K562 (cell line): Measurements from ENCODE around the gene PIGB. TPM values are rescaled to one million over a fixed set of nuclear protein-coding genes. Genes with fewer than 3 reads are reported as not detected.

ENCODE experiments used
- BCOR ChIP-seq: fragments of 450-650 bp; IDR thresholded peaks from 2 replicates; pipeline ENCODE4 v1.6.1; 2016
- CCNT2 ChIP-seq: IDR thresholded peaks from 2 replicates; pipeline ENCODE4 v1.6.1; 2011; ENCODE audit warnings: borderline replicate concordance, low read depth, mild to moderate bottlenecking, moderate library complexity, mixed read lengths, low read length; ENCODE audit not compliant: insufficient read length; ENCODE audit errors: extremely low read depth
- CREBBP ChIP-seq: IDR thresholded peaks from one replicate; pipeline ENCODE4 v1.6.1; 2012; ENCODE audit warnings: low read depth, mild to moderate bottlenecking, control low read depth, inconsistent platforms, low read length
- CREM ChIP-seq: IDR thresholded peaks from 2 replicates; pipeline ENCODE4 v1.6.1; 2014; ENCODE audit warnings: antibody characterized with exemption, low read depth
- FUS ChIP-seq: fragments of 200-400 bp; formaldehyde crosslinking; optimal IDR thresholded peaks from 2 replicates; pipeline ENCODE3; 2017; ENCODE audit warnings: low read depth, low read length
- HLTF ChIP-seq: fragments of 450-650 bp; IDR thresholded peaks from 2 replicates; pipeline ENCODE4 v1.6.1; 2016
- IRF2 ChIP-seq: sonication (generic); formaldehyde crosslinking; IDR thresholded peaks from 2 replicates; pipeline ENCODE4 v1.8.1; 2022; ENCODE audit warnings: mild to moderate bottlenecking, missing genetic modification reagents
- JUND ChIP-seq, 2 experiments: IDR thresholded peaks; 2 replicates in 1 of 2; 3 replicates in 1 of 2; pipeline ENCODE4 v1.6.1; 2011; ENCODE audit warnings: borderline replicate concordance in 2 of 2, low read depth in 2 of 2, low read length in 2 of 2, improper control_type of control experiment in 1 of 2, missing biosample characterization in 1 of 2, missing genetic modification characterization in 1 of 2, missing genetic modification reagents in 1 of 2
- KAT7 ChIP-seq: sonication (generic); formaldehyde crosslinking; IDR thresholded peaks from 2 replicates; pipeline ENCODE4 v1.8.0; 2022; ENCODE audit warnings: missing genetic modification reagents, mild to moderate bottlenecking, borderline replicate concordance
- MXD1 ChIP-seq: fragments of 250-450 bp; sonication (Bioruptor Pico); IDR thresholded peaks from 2 replicates; pipeline ENCODE4 v1.8.0; 2021; ENCODE audit warnings: borderline replicate concordance, mild to moderate bottlenecking, moderate library complexity; ENCODE audit not compliant: poor library complexity, severe bottlenecking
- NCOA4 ChIP-seq: fragments of 450-650 bp; IDR thresholded peaks from 2 replicates; pipeline ENCODE4 v1.6.1; 2018; ENCODE audit warnings: mild to moderate bottlenecking; ENCODE audit not compliant: partially characterized antibody
- NFATC3 ChIP-seq: fragments of 450-650 bp; IDR thresholded peaks from 2 replicates; pipeline ENCODE4 v1.6.1; 2017; ENCODE audit warnings: mild to moderate bottlenecking
- NR2C1 ChIP-seq, 2 experiments: fragments of 450-650 bp; IDR thresholded peaks; 2 replicates each; pipeline ENCODE4 v1.6.1; 2017; ENCODE audit warnings: mild to moderate bottlenecking in 2 of 2, antibody characterized with exemption in 1 of 2, inconsistent platforms in 1 of 2, missing compliant biosample characterization in 1 of 2, missing genetic modification characterization in 1 of 2
- PPARD ChIP-seq: fragments of 250-450 bp; sonication (Bioruptor Pico); IDR thresholded peaks from 2 replicates; pipeline ENCODE4 v1.8.0; 2022; ENCODE audit warnings: inconsistent platforms, mild to moderate bottlenecking, moderate library complexity
- SMAD2 ChIP-seq: fragments of 150-350 bp; IDR thresholded peaks from 2 replicates; pipeline ENCODE4 v1.6.1; 2014; ENCODE audit warnings: low read depth, mild to moderate bottlenecking, low read length
- SMARCA4 ChIP-seq: fragments of 450-650 bp; IDR thresholded peaks from 2 replicates; pipeline ENCODE4 v1.6.1; 2016
- TCF3 ChIP-seq: sonication (generic); formaldehyde crosslinking; IDR thresholded peaks from 2 replicates; pipeline ENCODE4 v1.4.0; 2020; ENCODE audit warnings: mild to moderate bottlenecking, missing genetic modification reagents
- TCF7L2 ChIP-seq: fragments of 150-350 bp; IDR thresholded peaks from 2 replicates; pipeline ENCODE4 v1.6.1; 2016; ENCODE audit warnings: low read depth, mild to moderate bottlenecking, low read length, moderate library complexity
- TSHZ1 ChIP-seq: fragments of 250-450 bp; sonication (Bioruptor Pico); IDR thresholded peaks from 2 replicates; pipeline ENCODE4 v1.4.0; 2020; ENCODE audit warnings: mild to moderate bottlenecking, moderate library complexity
- ZBTB8A ChIP-seq: fragments of 450-650 bp; IDR thresholded peaks from 2 replicates; pipeline ENCODE4 v1.6.1; 2018; ENCODE audit warnings: mild to moderate bottlenecking, moderate library complexity; ENCODE audit not compliant: partially characterized antibody
- ZNF12 ChIP-seq: sonication (generic); formaldehyde crosslinking; IDR thresholded peaks from 2 replicates; pipeline ENCODE4 v1.4.0; 2020; ENCODE audit warnings: mild to moderate bottlenecking, missing genetic modification reagents
- ZNF354B ChIP-seq: fragments of 250-450 bp; sonication (Bioruptor Pico); IDR thresholded peaks from 2 replicates; pipeline ENCODE4 v1.4.0; 2020
- ZNF561 ChIP-seq: fragments of 450-650 bp; formaldehyde crosslinking; conservative IDR thresholded peaks from 2 replicates; pipeline ENCODE4 v1.4.0; 2020; ENCODE audit warnings: mild to moderate bottlenecking, moderate library complexity
- ZNF57 ChIP-seq: fragments of 450-650 bp; formaldehyde crosslinking; IDR thresholded peaks from 2 replicates; pipeline ENCODE4 v1.4.0; 2020; ENCODE audit warnings: mild to moderate bottlenecking, moderate library complexity
- ZNF584 ChIP-seq: fragments of 200-800 bp; sonication (Bioruptor generic); IDR thresholded peaks from 2 replicates; pipeline ENCODE4 v1.6.1; 2016; ENCODE audit warnings: low read depth, mild to moderate bottlenecking, missing genetic modification characterization, missing compliant biosample characterization
- ZNF696 ChIP-seq: fragments of 250-450 bp; sonication (Bioruptor Pico); conservative IDR thresholded peaks from 2 replicates; pipeline ENCODE4 v1.4.0; 2020; ENCODE audit warnings: mild to moderate bottlenecking, moderate library complexity
- ZNF780A ChIP-seq: fragments of 250-450 bp; sonication (Bioruptor Pico); IDR thresholded peaks from 2 replicates; pipeline ENCODE4 v1.5.0; 2021; ENCODE audit warnings: mild to moderate bottlenecking
- polyA plus RNA-seq, 8 experiments: library from polyadenylated mRNA; depleted of rRNA in 4 of 8; stranded (reverse) in 5 of 8; unstranded in 3 of 8; fragments of >200 nt; fragmentation: Nextera tagmentation in 2 of 8; fragmentation: Illumina TruSeq in 1 of 8; extraction: Ambion mirVana in 2 of 8; extraction: Trizol in 1 of 8; gene quantifications; 2 replicates each; pipeline versions ENCODE4 v1.2.1 to v1.2.3, GENCODE V29; 2011 to 2014; ENCODE audit warnings: inconsistent platforms in 1 of 8, missing spikeins in 1 of 8
- total RNA-seq, 7 experiments: library from RNA; depleted of rRNA in 6 of 7; stranded (reverse); fragments of >200 nt in 6 of 7; fragmentation: Illumina TruSeq in 2 of 7; extraction: Trizol in 2 of 7; gene quantifications; 2 replicates each; pipeline versions ENCODE4 v1.2.1 to v1.2.3, GENCODE V29; 2011 to 2021; ENCODE audit warnings: low replicate concordance in 1 of 7

PIGB gene
- total and polyA plus RNA-seq, 9 of the 15 experiments (the other 6 are each of a cell fraction or from before 2014, with no cell fraction given): 9.9 to 32.3 (median 18.2) TPM

- TF ChIP-seq NR2C1 (IDR thresholded peaks at IDR 0.05) (peak; percentile 85), NR2C1 (tag; IDR thresholded peaks at IDR 0.05) (peak; percentile 73), SMAD2 (no peak), ZNF57 (no peak), JUND (IDR thresholded peaks at IDR 0.05; ENCODE audit: borderline replicate concordance, low read depth, low read length) (no peak), JUND (tag; IDR thresholded peaks at IDR 0.05; ENCODE audit: borderline replicate concordance, low read depth, low read length) (no peak), FUS (no peak), ZNF696 (CRISPR knock-in tag) (no peak), ZNF584 (CRISPR knock-in tag) (no peak), TSHZ1 (CRISPR knock-in tag) (no peak), SMARCA4 (no peak), TCF3 (CRISPR knock-in tag) (no peak), ZNF561 (CRISPR knock-in tag) (no peak), NCOA4 (no peak), KAT7 (no peak), IRF2 (CRISPR knock-in tag) (no peak), HLTF (no peak), ZNF780A (CRISPR knock-in tag) (no peak), ZNF12 (CRISPR knock-in tag) (no peak), PPARD (no peak), TCF7L2 (no peak), ZBTB8A (no peak), ZNF354B (no peak), CREM (peak; percentile 90), NFATC3 (no peak), CCNT2 (no peak), CREBBP (no peak), BCOR (peak; percentile 100), MXD1 (CRISPR knock-in tag) (no peak)
Observed at GRCh38 chr15:55319537-55320237, 665 bp downstream of the PIGB start (continued).
